Measurements from ENCODE around the gene MTERF1.

DNA sequence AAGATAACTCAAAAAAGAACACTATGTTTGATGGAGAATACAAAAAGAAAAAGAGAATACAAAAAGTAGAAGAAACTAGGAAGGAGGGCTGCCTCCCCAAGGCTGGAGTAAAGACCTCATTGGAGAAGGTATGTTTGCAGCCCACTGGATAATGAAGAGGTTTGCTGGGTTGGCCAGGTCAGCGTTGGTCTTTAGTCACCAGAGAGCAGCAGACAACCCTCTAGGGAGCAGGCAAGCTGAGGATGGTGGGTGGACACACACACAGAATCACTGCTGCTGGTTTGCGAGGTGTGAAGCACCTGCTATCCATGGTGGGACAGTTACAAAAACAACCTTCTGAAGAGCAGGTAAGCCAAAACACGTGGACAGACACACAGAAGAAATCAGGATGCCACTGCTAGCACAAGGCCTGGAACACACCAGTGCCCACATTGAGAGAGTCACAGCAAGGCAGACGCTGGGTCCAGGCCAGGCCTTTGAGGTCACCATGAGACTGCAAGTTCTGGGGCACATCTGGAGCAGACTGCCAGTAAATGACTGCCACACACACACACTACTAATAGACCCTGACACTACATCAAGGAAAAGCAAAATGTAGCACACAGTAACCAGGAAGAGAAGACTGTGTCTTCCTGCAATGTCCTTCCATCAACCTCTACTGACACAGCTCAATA, 43.0 kb downstream of the MTERF1 start:
- no peak for TF ChIP-seq POLR2AphosphoS5 (IDR thresholded peaks at IDR 0.05)
- TF ChIP-seq POLR2A (IDR thresholded peaks at IDR 0.05), result no peak

Measured in suprapubic skin (tissue), 4 donors.